ENCODE data around the gene OSBPL1A. TPM values are rescaled to one million over a fixed set of nuclear protein-coding genes. Genes with fewer than 3 reads are reported as not detected.
A peak's percentile ranks its signal among the peaks of the same experiment; 100 is the strongest.

The OSBPL1A gene
- polyA plus RNA-seq, result 10 to 100 TPM; 10.8 to 11.6 TPM

DNA sequence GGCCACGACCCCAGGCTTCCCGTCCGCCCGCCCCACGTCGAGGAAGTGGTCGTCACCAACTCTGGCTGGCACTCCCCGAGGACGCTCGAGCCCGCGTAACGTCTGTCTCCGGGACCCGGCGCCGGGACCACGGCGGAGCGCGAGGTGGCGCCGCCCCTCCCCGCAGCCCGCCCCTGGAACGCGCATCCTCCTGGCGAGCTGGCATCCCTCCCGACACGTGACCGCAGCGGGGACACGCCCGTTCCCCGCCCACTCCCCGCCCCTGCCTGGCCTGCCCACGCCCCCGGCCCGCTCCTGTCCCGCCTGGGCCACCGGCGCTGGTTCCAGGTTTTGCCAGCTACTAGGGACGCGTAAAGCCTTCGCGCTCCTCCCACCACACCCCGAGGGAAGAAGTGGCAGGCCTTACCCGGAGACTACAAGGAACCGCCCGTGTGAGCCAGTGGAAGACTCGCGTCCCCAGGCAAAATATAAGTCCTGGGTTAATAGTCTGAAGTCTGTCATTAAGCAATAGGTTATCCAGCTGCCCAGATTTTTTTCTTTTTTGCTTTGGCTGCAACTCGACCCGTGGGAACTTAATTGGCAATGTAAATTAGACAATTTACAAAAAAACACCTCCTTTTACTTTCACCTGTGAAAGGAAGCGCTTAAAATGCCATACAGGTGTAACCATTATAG, at the start of gene OSBPL1A:
Gene OSBPL1A, minus strand, starts transcription at position 131 of the 675 bp plus-strand sequence. CDS start 20,291 bp downstream, outside the sequence.
- Histone ChIP-seq H3K4me3 (ENCODE audit: low read depth in 1 of 2, low read length in 2 of 2) (peak within 1 kb of the TSS; percentile 55 to 67), H3K27me3 (ENCODE audit: control insufficient read depth in 1 of 2, insufficient read depth in 2 of 2, low read length in 2 of 2) (no peaks in the 10 kb centered on the region), H3K4me1 (ENCODE audit: control insufficient read depth in 2 of 2, insufficient read depth in 2 of 2, low read length in 1 of 2) (no peaks in the 10 kb centered on the region), H3K27ac (ENCODE audit: low read depth in 2 of 2, low read length in 1 of 2) (peak within 1 kb of the TSS; percentile 84 to 91), H3K9me3 (ENCODE audit: control insufficient read depth in 2 of 2, insufficient read depth in 1 of 2, low read depth in 1 of 2, low read length in 1 of 2) (no peaks in the 10 kb centered on the region), H3K36me3 (ENCODE audit: control insufficient read depth in 2 of 2, insufficient read depth in 2 of 2, low read length in 1 of 2) (no peaks in the 10 kb centered on the region)
- WGBS, 2 donors, result 1% methylated on average over 54 to 55 of the region's 55 CpGs

DNA sequence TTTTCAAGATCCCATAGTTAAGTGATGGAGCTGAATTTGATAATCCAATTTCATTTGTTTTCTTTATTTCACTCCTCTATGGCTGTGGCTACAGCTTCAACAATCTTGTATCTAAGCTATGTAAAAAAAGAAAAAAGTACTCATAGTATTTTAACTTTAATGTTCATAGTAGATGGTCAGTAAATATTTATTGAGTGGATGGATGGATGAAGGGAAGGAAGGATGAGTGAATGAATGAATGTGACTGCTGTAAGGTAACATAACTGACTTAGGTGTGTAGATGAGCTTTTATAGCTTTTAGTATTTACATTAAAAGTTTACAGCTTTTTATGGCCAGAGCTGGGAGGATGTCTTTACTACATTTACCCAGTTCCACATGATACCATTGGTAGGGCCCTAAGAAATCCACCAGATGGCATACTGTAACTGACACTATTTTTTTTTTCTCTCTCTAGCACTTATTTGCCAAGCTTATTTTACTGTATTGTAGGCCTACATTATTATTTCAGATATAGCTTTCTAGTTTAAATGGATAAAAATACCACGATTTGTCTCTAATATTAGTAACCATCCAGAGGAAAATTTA, 49.4 kb upstream of the OSBPL1A start:
- Histone ChIP-seq H3K27ac (ENCODE audit: low read depth in 2 of 2, low read length in 1 of 2) (no peak overlapping the region), H3K27me3 (ENCODE audit: control insufficient read depth in 1 of 2, insufficient read depth in 2 of 2, low read length in 2 of 2) (no peaks in the 10 kb centered on the region), H3K36me3 (ENCODE audit: control insufficient read depth in 2 of 2, insufficient read depth in 2 of 2, low read length in 1 of 2) (peaks cover 2 to 3% of the 10 kb centered on the region in 2 donors), H3K9me3 (ENCODE audit: control insufficient read depth in 2 of 2, insufficient read depth in 1 of 2, low read depth in 1 of 2, low read length in 1 of 2) (no peaks in the 10 kb centered on the region), H3K4me1 (ENCODE audit: control insufficient read depth in 2 of 2, insufficient read depth in 2 of 2, low read length in 1 of 2) (no peaks in the 10 kb centered on the region), H3K4me3 (ENCODE audit: low read depth in 1 of 2, low read length in 2 of 2) (no peak overlapping the region)
- WGBS, 2 donors, result 89 to 92% methylated on average over 1 of the region's 1 CpG

DNA sequence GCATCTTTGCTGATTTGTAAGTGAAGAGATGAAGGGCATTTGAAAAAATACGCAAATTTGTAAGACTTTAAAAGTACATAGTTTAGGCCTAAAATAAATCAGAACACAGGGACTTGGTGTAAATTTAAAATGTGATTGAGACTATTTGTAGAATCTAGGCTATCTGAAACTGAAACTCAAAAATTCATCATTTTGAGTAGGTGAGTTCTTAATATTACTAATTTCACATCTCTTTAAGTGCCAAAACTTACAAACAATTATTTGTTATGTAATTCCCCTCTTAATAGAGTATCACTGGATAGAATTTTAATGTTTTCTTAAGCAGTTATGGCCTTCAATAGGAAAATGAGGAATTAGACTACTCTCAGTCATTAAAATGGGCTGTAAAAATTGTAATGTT, 48.8 kb upstream of the OSBPL1A start:
- Histone ChIP-seq H3K4me1 (ENCODE audit: control insufficient read depth in 2 of 2, insufficient read depth in 2 of 2, low read length in 1 of 2) (no peaks in the 10 kb centered on the region), H3K36me3 (ENCODE audit: control insufficient read depth in 2 of 2, insufficient read depth in 2 of 2, low read length in 1 of 2) (peaks cover 2 to 3% of the 10 kb centered on the region in 2 donors), H3K4me3 (ENCODE audit: low read depth in 1 of 2, low read length in 2 of 2) (no peak overlapping the region), H3K9me3 (ENCODE audit: control insufficient read depth in 2 of 2, insufficient read depth in 1 of 2, low read depth in 1 of 2, low read length in 1 of 2) (no peaks in the 10 kb centered on the region), H3K27ac (ENCODE audit: low read depth in 2 of 2, low read length in 1 of 2) (no peak overlapping the region), H3K27me3 (ENCODE audit: control insufficient read depth in 1 of 2, insufficient read depth in 2 of 2, low read length in 2 of 2) (no peaks in the 10 kb centered on the region)
- WGBS, 2 donors, result 94% methylated on average over 1 of the region's 1 CpG

DNA sequence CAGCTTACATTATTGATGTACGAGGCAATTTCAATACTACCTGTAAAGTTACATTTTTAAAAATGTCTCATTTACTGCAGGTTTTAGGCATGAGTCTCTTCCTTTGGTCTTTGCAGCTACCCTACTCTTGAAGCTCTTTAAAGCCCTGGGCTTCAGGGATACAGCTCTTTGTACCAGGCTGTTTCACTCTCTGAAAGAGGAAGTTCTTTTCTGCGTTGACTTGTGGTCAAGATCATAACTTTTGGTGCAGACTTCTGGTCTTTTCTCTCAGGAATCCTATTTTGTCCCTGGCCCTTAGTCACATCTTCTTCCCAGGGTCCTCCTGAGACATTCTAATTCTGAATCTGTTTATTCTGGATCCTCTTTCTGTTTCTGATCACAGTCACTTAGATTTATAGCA, 46.2 kb upstream of the OSBPL1A start:
- Histone ChIP-seq H3K9me3 (ENCODE audit: control insufficient read depth in 2 of 2, insufficient read depth in 1 of 2, low read depth in 1 of 2, low read length in 1 of 2) (no peaks in the 10 kb centered on the region), H3K27me3 (ENCODE audit: control insufficient read depth in 1 of 2, insufficient read depth in 2 of 2, low read length in 2 of 2) (no peaks in the 10 kb centered on the region), H3K4me3 (ENCODE audit: low read depth in 1 of 2, low read length in 2 of 2) (no peak overlapping the region), H3K27ac (ENCODE audit: low read depth in 2 of 2, low read length in 1 of 2) (no peak overlapping the region), H3K4me1 (ENCODE audit: control insufficient read depth in 2 of 2, insufficient read depth in 2 of 2, low read length in 1 of 2) (no peaks in the 10 kb centered on the region), H3K36me3 (ENCODE audit: control insufficient read depth in 2 of 2, insufficient read depth in 2 of 2, low read length in 1 of 2) (peaks cover 2 to 3% of the 10 kb centered on the region in 2 donors)
- 74 to 80% methylated on average over 2 of the region's 2 CpGs for WGBS, 2 donors

DNA sequence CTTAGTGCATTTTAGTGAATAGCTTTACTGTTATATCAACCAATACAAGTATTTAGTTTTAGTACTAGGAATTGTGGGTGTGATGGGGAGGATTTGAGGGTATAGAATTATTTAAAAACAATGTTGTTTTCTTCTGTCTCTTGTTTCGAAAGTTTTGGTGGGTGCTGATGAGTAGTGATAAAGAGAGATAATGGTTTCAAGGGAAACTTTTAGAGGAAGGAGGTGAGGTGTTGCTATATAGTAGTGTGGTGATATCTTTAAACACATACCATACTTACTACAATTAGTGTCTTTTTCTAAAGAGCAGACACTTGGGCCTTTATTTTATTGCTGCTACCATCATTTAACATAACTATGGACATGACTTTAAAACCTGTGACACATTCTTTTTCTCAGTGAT, 39.3 kb upstream of the OSBPL1A start:
- WGBS, 2 donors, result 87 to 93% methylated on average over 1 of the region's 1 CpG
- H3K9me3 ChIP-seq (ENCODE audit: control insufficient read depth in 2 of 2, insufficient read depth in 1 of 2, low read depth in 1 of 2, low read length in 1 of 2), result no peaks in the 10 kb centered on the region
- H3K4me1 ChIP-seq (ENCODE audit: control insufficient read depth in 2 of 2, insufficient read depth in 2 of 2, low read length in 1 of 2), result no peaks in the 10 kb centered on the region
- no peak overlapping the region for H3K27ac ChIP-seq (ENCODE audit: low read depth in 2 of 2, low read length in 1 of 2)
- H3K27me3 ChIP-seq (ENCODE audit: control insufficient read depth in 1 of 2, insufficient read depth in 2 of 2, low read length in 2 of 2), result no peaks in the 10 kb centered on the region
- no peaks in the 10 kb centered on the region for H3K36me3 ChIP-seq (ENCODE audit: control insufficient read depth in 2 of 2, insufficient read depth in 2 of 2, low read length in 1 of 2)
- no peak overlapping the region for H3K4me3 ChIP-seq (ENCODE audit: low read depth in 1 of 2, low read length in 2 of 2)

DNA sequence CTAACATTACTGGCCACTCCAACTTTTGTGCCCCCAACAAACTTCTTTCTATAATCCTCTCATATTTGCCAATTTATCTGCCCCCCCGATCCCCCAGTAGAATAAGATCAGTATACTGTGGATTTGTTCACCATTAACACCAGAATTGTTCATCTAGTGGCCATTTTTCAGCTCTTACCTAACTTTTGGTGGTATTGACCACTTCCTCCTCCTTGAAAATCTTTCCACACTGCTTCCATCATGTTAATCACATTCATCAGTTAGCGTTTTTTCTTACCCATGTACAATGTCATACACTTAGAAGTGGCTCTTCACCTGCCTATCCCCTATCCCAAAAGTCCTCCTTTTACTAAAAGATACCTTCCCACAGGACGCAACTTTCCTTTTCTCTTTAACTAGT, 35.0 kb upstream of the OSBPL1A start:
- H3K36me3 ChIP-seq (ENCODE audit: control insufficient read depth in 2 of 2, insufficient read depth in 2 of 2, low read length in 1 of 2), result no peaks in the 10 kb centered on the region
- 94 to 97% methylated on average over 3 of the region's 3 CpGs for WGBS, 2 donors
- H3K4me1 ChIP-seq (ENCODE audit: control insufficient read depth in 2 of 2, insufficient read depth in 2 of 2, low read length in 1 of 2), result no peaks in the 10 kb centered on the region
- no peak overlapping the region for H3K4me3 ChIP-seq (ENCODE audit: low read depth in 1 of 2, low read length in 2 of 2)
- H3K27me3 ChIP-seq (ENCODE audit: control insufficient read depth in 1 of 2, insufficient read depth in 2 of 2, low read length in 2 of 2), result no peaks in the 10 kb centered on the region
- H3K27ac ChIP-seq (ENCODE audit: low read depth in 2 of 2, low read length in 1 of 2), result no peak overlapping the region
- H3K9me3 ChIP-seq (ENCODE audit: control insufficient read depth in 2 of 2, insufficient read depth in 1 of 2, low read depth in 1 of 2, low read length in 1 of 2), result no peaks in the 10 kb centered on the region

DNA sequence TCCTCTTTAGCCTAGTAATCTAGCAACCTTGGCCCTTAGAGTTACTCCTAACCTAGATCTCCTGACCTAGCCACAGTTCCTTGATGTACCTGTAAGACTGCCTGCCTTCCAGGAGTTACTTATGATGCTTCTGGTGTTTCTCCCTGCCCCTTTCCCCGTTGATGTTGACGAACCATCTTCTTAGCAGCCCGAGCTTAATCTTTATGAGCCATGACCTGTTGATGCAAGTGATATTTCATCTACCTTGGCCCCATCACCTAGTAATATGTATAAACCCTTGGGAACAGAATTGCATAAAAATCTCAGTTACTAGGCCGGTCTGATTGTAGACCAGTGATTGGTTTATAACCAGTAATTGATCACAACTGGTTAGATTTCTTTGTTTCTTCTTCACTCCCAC, 31.6 kb upstream of the OSBPL1A start:
- Histone ChIP-seq H3K4me1 (ENCODE audit: control insufficient read depth in 2 of 2, insufficient read depth in 2 of 2, low read length in 1 of 2) (no peaks in the 10 kb centered on the region), H3K27ac (ENCODE audit: low read depth in 2 of 2, low read length in 1 of 2) (no peak overlapping the region), H3K4me3 (ENCODE audit: low read depth in 1 of 2, low read length in 2 of 2) (no peak overlapping the region), H3K36me3 (ENCODE audit: control insufficient read depth in 2 of 2, insufficient read depth in 2 of 2, low read length in 1 of 2) (no peaks in the 10 kb centered on the region), H3K27me3 (ENCODE audit: control insufficient read depth in 1 of 2, insufficient read depth in 2 of 2, low read length in 2 of 2) (no peaks in the 10 kb centered on the region), H3K9me3 (ENCODE audit: control insufficient read depth in 2 of 2, insufficient read depth in 1 of 2, low read depth in 1 of 2, low read length in 1 of 2) (no peaks in the 10 kb centered on the region)
- WGBS, 2 donors, result 90 to 97% methylated on average over 4 of the region's 4 CpGs

DNA sequence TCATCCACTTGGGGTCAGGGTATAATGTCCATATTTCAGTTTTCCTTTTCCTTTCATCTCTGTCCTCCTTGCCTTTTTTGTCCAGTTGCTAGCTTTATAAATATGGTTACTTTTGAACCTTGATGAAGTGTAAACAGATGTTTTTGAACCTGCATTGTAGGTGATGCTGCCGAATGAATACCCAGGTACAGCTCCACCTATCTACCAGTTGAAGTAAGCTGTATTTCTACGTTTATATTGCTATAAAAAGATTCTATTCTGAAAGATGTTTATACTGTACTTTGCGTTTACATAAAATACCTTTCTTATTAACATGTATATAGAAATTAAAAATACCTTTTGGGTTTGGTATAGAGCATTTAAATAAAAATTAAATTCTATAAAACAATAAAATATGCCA, 31.1 kb upstream of the OSBPL1A start:
- no peaks in the 10 kb centered on the region for H3K36me3 ChIP-seq (ENCODE audit: control insufficient read depth in 2 of 2, insufficient read depth in 2 of 2, low read length in 1 of 2)
- H3K27me3 ChIP-seq (ENCODE audit: control insufficient read depth in 1 of 2, insufficient read depth in 2 of 2, low read length in 2 of 2), result no peaks in the 10 kb centered on the region
- no peaks in the 10 kb centered on the region for H3K9me3 ChIP-seq (ENCODE audit: control insufficient read depth in 2 of 2, insufficient read depth in 1 of 2, low read depth in 1 of 2, low read length in 1 of 2)
- H3K27ac ChIP-seq (ENCODE audit: low read depth in 2 of 2, low read length in 1 of 2), result no peak overlapping the region
- H3K4me1 ChIP-seq (ENCODE audit: control insufficient read depth in 2 of 2, insufficient read depth in 2 of 2, low read length in 1 of 2), result no peaks in the 10 kb centered on the region
- 73 to 78% methylated on average over 3 of the region's 3 CpGs for WGBS, 2 donors
- H3K4me3 ChIP-seq (ENCODE audit: low read depth in 1 of 2, low read length in 2 of 2), result no peak overlapping the region

DNA sequence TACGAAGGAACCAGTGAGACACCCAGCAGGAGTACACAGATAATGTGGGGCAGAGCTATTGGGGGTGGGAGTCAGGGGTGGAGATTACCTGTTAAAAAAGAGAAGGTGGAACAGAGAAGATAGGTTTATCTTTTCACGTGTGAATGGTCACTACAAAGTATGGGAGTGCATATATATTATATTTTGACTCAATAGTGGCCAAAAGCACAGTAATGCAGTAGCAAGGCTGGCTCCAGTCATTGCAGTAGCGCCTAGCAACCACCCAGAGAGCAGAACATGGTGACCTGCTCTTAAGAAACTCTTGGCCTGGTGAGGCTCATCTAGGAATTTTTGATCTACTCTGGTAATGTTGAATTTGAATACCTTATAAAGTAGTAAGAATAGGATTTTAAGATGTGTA, 29.9 kb upstream of the OSBPL1A start:
- Histone ChIP-seq H3K27me3 (ENCODE audit: control insufficient read depth in 1 of 2, insufficient read depth in 2 of 2, low read length in 2 of 2) (peaks cover 0 to 4% of the 10 kb centered on the region in 2 donors), H3K9me3 (ENCODE audit: control insufficient read depth in 2 of 2, insufficient read depth in 1 of 2, low read depth in 1 of 2, low read length in 1 of 2) (no peaks in the 10 kb centered on the region), H3K4me3 (ENCODE audit: low read depth in 1 of 2, low read length in 2 of 2) (peak overlapping the region in 1 of 2 donors; percentile 70), H3K27ac (ENCODE audit: low read depth in 2 of 2, low read length in 1 of 2) (no peak overlapping the region), H3K4me1 (ENCODE audit: control insufficient read depth in 2 of 2, insufficient read depth in 2 of 2, low read length in 1 of 2) (no peaks in the 10 kb centered on the region), H3K36me3 (ENCODE audit: control insufficient read depth in 2 of 2, insufficient read depth in 2 of 2, low read length in 1 of 2) (no peaks in the 10 kb centered on the region)
- WGBS, 2 donors, result 56 to 60% methylated on average over 3 of the region's 3 CpGs

Data from esophagus (tissue), 2 donors.